Thyroid gland (tissue), 4 donors: ENCODE data around the gene LCE1C.

Experiments
- POLR2A ChIP-seq, 2 donors: fragments of 450-650 bp; IDR thresholded peaks; one replicate each; pipeline ENCODE4 v1.6.1; 2017; ENCODE audit warnings: antibody characterized with exemption in 2 of 2, mild to moderate bottlenecking in 2 of 2, moderate library complexity in 1 of 2
- TF ChIP-seq, protein P1 (sequence below), 6 experiments: fragments of 200-600 bp in 3 of 6; fragments of 450-650 bp in 3 of 6; sonication (generic) in 3 of 6; IDR thresholded peaks; one replicate each; pipeline ENCODE4 v1.5.1; 2016 to 2019; ENCODE audit warnings: antibody characterized with exemption in 6 of 6, mild to moderate bottlenecking in 2 of 6, inconsistent platforms in 1 of 6, moderate library complexity in 1 of 6

DNA sequence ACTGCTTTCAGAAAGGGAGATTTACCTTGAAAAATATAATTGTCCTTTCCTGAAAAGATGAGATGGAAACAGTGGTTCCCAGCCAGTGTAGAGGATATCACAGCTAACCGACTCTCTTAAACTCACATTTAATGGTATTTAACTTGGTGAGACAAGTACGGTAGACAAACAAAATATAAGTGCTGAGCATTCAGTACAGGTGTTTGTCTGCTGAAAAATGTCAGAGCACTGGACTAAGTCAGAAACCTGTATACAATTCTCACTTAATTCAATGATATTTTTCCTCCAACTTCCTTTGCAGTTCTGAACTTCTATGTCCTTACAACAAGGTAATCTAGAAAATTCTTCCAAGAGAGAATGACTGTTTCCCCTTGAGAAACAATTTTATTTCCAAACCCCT lies 5.2 kb upstream of the LCE1C start, which contains the start of gene LCE1B:
- TF ChIP-seq, protein P1, sequence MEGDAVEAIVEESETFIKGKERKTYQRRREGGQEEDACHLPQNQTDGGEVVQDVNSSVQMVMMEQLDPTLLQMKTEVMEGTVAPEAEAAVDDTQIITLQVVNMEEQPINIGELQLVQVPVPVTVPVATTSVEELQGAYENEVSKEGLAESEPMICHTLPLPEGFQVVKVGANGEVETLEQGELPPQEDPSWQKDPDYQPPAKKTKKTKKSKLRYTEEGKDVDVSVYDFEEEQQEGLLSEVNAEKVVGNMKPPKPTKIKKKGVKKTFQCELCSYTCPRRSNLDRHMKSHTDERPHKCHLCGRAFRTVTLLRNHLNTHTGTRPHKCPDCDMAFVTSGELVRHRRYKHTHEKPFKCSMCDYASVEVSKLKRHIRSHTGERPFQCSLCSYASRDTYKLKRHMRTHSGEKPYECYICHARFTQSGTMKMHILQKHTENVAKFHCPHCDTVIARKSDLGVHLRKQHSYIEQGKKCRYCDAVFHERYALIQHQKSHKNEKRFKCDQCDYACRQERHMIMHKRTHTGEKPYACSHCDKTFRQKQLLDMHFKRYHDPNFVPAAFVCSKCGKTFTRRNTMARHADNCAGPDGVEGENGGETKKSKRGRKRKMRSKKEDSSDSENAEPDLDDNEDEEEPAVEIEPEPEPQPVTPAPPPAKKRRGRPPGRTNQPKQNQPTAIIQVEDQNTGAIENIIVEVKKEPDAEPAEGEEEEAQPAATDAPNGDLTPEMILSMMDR (IDR thresholded peaks at IDR 0.05) = no peak
- TF ChIP-seq POLR2A (IDR thresholded peaks at IDR 0.05) = no peak
